ENCODE results near the gene PLXDC1.
"Not testable (repeated sequence)": the region's sequence is repeated elsewhere in the genome, so short reads cannot be mapped to it uniquely, and the experiment has no call there.

PLXDC1 gene

GRCh38 chr17:39134878-39135277 lies 16.6 kb downstream of the PLXDC1 start:
- H3K9me3 ChIP-seq (ENCODE audit: control insufficient read depth, low read depth, low read length), result no peaks in the 10 kb centered on the region
- H3K27ac ChIP-seq (ENCODE audit: low read length), result no peak overlapping the region
- no peaks in the 10 kb centered on the region for H3K27me3 ChIP-seq (ENCODE audit: control insufficient read depth, insufficient read depth, low read length)
- no peak overlapping the region for H3K9ac ChIP-seq (ENCODE audit: low read length)
- no peak overlapping the region for H3K4me3 ChIP-seq (ENCODE audit: low read length)
- no peaks in the 10 kb centered on the region for H3K4me1 ChIP-seq (ENCODE audit: control insufficient read depth, low read depth, low read length)
- no peaks in the 10 kb centered on the region for H3K36me3 ChIP-seq (ENCODE audit: control insufficient read depth, low read depth, low read length)

- Histone ChIP-seq H3K27ac (ENCODE audit: low read length) (no peak overlapping the region), H3K36me3 (ENCODE audit: control insufficient read depth, low read depth, low read length) (no peaks in the 10 kb centered on the region), H3K9ac (ENCODE audit: low read length) (no peak overlapping the region), H3K9me3 (ENCODE audit: control insufficient read depth, low read depth, low read length) (no peaks in the 10 kb centered on the region), H3K4me1 (ENCODE audit: control insufficient read depth, low read depth, low read length) (no peaks in the 10 kb centered on the region), H3K27me3 (ENCODE audit: control insufficient read depth, insufficient read depth, low read length) (no peaks in the 10 kb centered on the region), H3K4me3 (ENCODE audit: low read length) (no peak overlapping the region)
These were observed 19.2 kb downstream of the PLXDC1 start for GRCh38 chr17:39132192-39132610.

GRCh38 chr17:39131616-39132015 lies 19.8 kb downstream of the PLXDC1 start:
- Histone ChIP-seq H3K27me3 (ENCODE audit: control insufficient read depth, insufficient read depth, low read length) (no peaks in the 10 kb centered on the region), H3K4me1 (ENCODE audit: control insufficient read depth, low read depth, low read length) (no peaks in the 10 kb centered on the region), H3K9ac (ENCODE audit: low read length) (no peak overlapping the region), H3K27ac (ENCODE audit: low read length) (no peak overlapping the region), H3K36me3 (ENCODE audit: control insufficient read depth, low read depth, low read length) (no peaks in the 10 kb centered on the region), H3K4me3 (ENCODE audit: low read length) (no peak overlapping the region), H3K9me3 (ENCODE audit: control insufficient read depth, low read depth, low read length) (no peaks in the 10 kb centered on the region)

GRCh38 chr17:39130205-39130604 lies 21.2 kb downstream of the PLXDC1 start:
- no peaks in the 10 kb centered on the region for H3K9me3 ChIP-seq (ENCODE audit: control insufficient read depth, low read depth, low read length)
- no peak overlapping the region for H3K4me3 ChIP-seq (ENCODE audit: low read length)
- no peaks in the 10 kb centered on the region for H3K4me1 ChIP-seq (ENCODE audit: control insufficient read depth, low read depth, low read length)
- no peaks in the 10 kb centered on the region for H3K27me3 ChIP-seq (ENCODE audit: control insufficient read depth, insufficient read depth, low read length)
- no peak overlapping the region for H3K9ac ChIP-seq (ENCODE audit: low read length)
- H3K36me3 ChIP-seq (ENCODE audit: control insufficient read depth, low read depth, low read length), result no peaks in the 10 kb centered on the region
- H3K27ac ChIP-seq (ENCODE audit: low read length), result no peak overlapping the region

- H3K4me3 ChIP-seq (ENCODE audit: low read length); H3K9me3 ChIP-seq (ENCODE audit: control insufficient read depth, low read depth, low read length); H3K9ac ChIP-seq (ENCODE audit: low read length); H3K27me3 ChIP-seq (ENCODE audit: control insufficient read depth, insufficient read depth, low read length); H3K27ac ChIP-seq (ENCODE audit: low read length); H3K4me1 ChIP-seq (ENCODE audit: control insufficient read depth, low read depth, low read length); H3K36me3 ChIP-seq (ENCODE audit: control insufficient read depth, low read depth, low read length): not testable (repeated sequence)
These were observed 21.9 kb downstream of the PLXDC1 start for GRCh38 chr17:39129544-39129943.

- Histone ChIP-seq H3K36me3 (ENCODE audit: control insufficient read depth, low read depth, low read length) (no peaks in the 10 kb centered on the region), H3K4me3 (ENCODE audit: low read length) (no peak overlapping the region), H3K9ac (ENCODE audit: low read length) (no peak overlapping the region), H3K27me3 (ENCODE audit: control insufficient read depth, insufficient read depth, low read length) (no peaks in the 10 kb centered on the region), H3K9me3 (ENCODE audit: control insufficient read depth, low read depth, low read length) (no peaks in the 10 kb centered on the region), H3K4me1 (ENCODE audit: control insufficient read depth, low read depth, low read length) (peaks cover 5% of the 10 kb centered on the region), H3K27ac (ENCODE audit: low read length) (no peak overlapping the region)
These were observed 25.0 kb downstream of the PLXDC1 start for GRCh38 chr17:39126436-39126835.

GRCh38 chr17:39125143-39125875 lies 26.1 kb downstream of the PLXDC1 start:
- Histone ChIP-seq H3K27ac (ENCODE audit: low read length) (no peak overlapping the region), H3K4me3 (ENCODE audit: low read length) (no peak overlapping the region), H3K9me3 (ENCODE audit: control insufficient read depth, low read depth, low read length) (no peaks in the 10 kb centered on the region), H3K36me3 (ENCODE audit: control insufficient read depth, low read depth, low read length) (no peaks in the 10 kb centered on the region), H3K9ac (ENCODE audit: low read length) (no peak overlapping the region), H3K4me1 (ENCODE audit: control insufficient read depth, low read depth, low read length) (peaks cover 5% of the 10 kb centered on the region), H3K27me3 (ENCODE audit: control insufficient read depth, insufficient read depth, low read length) (no peaks in the 10 kb centered on the region)

- H3K9me3 ChIP-seq (ENCODE audit: control insufficient read depth, low read depth, low read length), result no peaks in the 10 kb centered on the region
- no peak overlapping the region for H3K4me3 ChIP-seq (ENCODE audit: low read length)
- no peaks in the 10 kb centered on the region for H3K36me3 ChIP-seq (ENCODE audit: control insufficient read depth, low read depth, low read length)
- no peak overlapping the region for H3K27ac ChIP-seq (ENCODE audit: low read length)
- H3K9ac ChIP-seq (ENCODE audit: low read length), result no peak overlapping the region
- no peaks in the 10 kb centered on the region for H3K27me3 ChIP-seq (ENCODE audit: control insufficient read depth, insufficient read depth, low read length)
- peaks cover 5% of the 10 kb centered on the region for H3K4me1 ChIP-seq (ENCODE audit: control insufficient read depth, low read depth, low read length)
These were observed 27.8 kb downstream of the PLXDC1 start for GRCh38 chr17:39123627-39124026.

GRCh38 chr17:39122991-39123390 lies 28.4 kb downstream of the PLXDC1 start:
- Histone ChIP-seq H3K9ac (ENCODE audit: low read length) (no peak overlapping the region), H3K36me3 (ENCODE audit: control insufficient read depth, low read depth, low read length) (no peaks in the 10 kb centered on the region), H3K4me3 (ENCODE audit: low read length) (no peak overlapping the region), H3K27ac (ENCODE audit: low read length) (no peak overlapping the region), H3K4me1 (ENCODE audit: control insufficient read depth, low read depth, low read length) (peaks cover 5% of the 10 kb centered on the region), H3K27me3 (ENCODE audit: control insufficient read depth, insufficient read depth, low read length) (no peaks in the 10 kb centered on the region), H3K9me3 (ENCODE audit: control insufficient read depth, low read depth, low read length) (no peaks in the 10 kb centered on the region)

GRCh38 chr17:39121919-39122318 lies 29.5 kb downstream of the PLXDC1 start:
- H3K9ac ChIP-seq (ENCODE audit: low read length); H3K9me3 ChIP-seq (ENCODE audit: control insufficient read depth, low read depth, low read length); H3K27me3 ChIP-seq (ENCODE audit: control insufficient read depth, insufficient read depth, low read length); H3K4me1 ChIP-seq (ENCODE audit: control insufficient read depth, low read depth, low read length); H3K4me3 ChIP-seq (ENCODE audit: low read length); H3K36me3 ChIP-seq (ENCODE audit: control insufficient read depth, low read depth, low read length); H3K27ac ChIP-seq (ENCODE audit: low read length): not testable (repeated sequence)

- H3K4me1 ChIP-seq (ENCODE audit: control insufficient read depth, low read depth, low read length), result peaks cover 5% of the 10 kb centered on the region
- no peaks in the 10 kb centered on the region for H3K27me3 ChIP-seq (ENCODE audit: control insufficient read depth, insufficient read depth, low read length)
- H3K36me3 ChIP-seq (ENCODE audit: control insufficient read depth, low read depth, low read length), result no peaks in the 10 kb centered on the region
- H3K9me3 ChIP-seq (ENCODE audit: control insufficient read depth, low read depth, low read length), result no peaks in the 10 kb centered on the region
- H3K27ac ChIP-seq (ENCODE audit: low read length), result no peak overlapping the region
- H3K9ac ChIP-seq (ENCODE audit: low read length), result no peak overlapping the region
- no peak overlapping the region for H3K4me3 ChIP-seq (ENCODE audit: low read length)
These were observed 32.6 kb downstream of the PLXDC1 start for GRCh38 chr17:39118674-39119419.

GRCh38 chr17:39116224-39116623 lies 35.2 kb downstream of the PLXDC1 start:
- no peak overlapping the region for H3K4me3 ChIP-seq (ENCODE audit: low read length)
- no peaks in the 10 kb centered on the region for H3K4me1 ChIP-seq (ENCODE audit: control insufficient read depth, low read depth, low read length)
- H3K36me3 ChIP-seq (ENCODE audit: control insufficient read depth, low read depth, low read length), result no peaks in the 10 kb centered on the region
- no peaks in the 10 kb centered on the region for H3K9me3 ChIP-seq (ENCODE audit: control insufficient read depth, low read depth, low read length)
- H3K27me3 ChIP-seq (ENCODE audit: control insufficient read depth, insufficient read depth, low read length), result no peaks in the 10 kb centered on the region
- H3K27ac ChIP-seq (ENCODE audit: low read length), result no peak overlapping the region
- H3K9ac ChIP-seq (ENCODE audit: low read length), result no peak overlapping the region

Data from iPS-18a (cell line).